RPMI8226 (cell line): ENCODE results near the gene LITAFD.
"Not testable (repeated sequence)": the region's sequence is repeated elsewhere in the genome, so short reads cannot be mapped to it uniquely, and the experiment has no call there.

Source experiments
- DNase-seq: peaks from one replicate; pipeline ENCODE4 v3.0.0-alpha.2; 2015

LITAFD gene

DNA sequence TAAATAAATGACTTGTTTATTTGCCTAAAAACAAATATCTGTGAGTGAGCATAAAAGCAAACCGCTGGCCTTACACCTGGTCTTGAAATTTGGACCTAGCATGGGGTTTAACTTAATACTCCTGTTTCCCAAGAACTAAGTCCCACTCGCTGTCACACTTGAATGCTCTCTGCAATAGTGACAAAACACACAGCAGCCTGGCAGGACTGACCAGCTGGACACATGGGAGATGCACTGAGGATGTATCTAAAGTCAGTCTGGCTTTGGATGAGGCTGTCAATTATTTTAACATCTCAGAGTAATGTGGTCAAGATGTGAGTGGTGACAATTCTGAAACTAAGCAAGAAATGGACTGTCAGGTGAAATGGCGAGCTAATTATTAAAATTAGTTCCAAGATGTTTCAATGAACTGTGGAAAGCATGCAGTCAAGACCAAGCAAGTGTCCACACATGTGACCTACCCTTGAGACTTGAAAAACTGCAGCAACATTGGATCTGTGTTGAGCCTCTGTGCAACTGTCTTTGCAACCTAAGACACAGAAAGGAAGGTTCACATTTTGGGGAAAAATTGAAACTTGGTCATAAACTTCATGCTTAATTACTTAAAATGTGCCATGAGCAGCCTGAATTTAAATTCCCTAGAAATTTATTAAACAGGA, 16.6 kb downstream of the LITAFD start:
- no peak for DNase-seq

- no peak for DNase-seq
Measured at GRCh38 chr16:8899709-8900317, 17.7 kb downstream of the LITAFD start.

DNA sequence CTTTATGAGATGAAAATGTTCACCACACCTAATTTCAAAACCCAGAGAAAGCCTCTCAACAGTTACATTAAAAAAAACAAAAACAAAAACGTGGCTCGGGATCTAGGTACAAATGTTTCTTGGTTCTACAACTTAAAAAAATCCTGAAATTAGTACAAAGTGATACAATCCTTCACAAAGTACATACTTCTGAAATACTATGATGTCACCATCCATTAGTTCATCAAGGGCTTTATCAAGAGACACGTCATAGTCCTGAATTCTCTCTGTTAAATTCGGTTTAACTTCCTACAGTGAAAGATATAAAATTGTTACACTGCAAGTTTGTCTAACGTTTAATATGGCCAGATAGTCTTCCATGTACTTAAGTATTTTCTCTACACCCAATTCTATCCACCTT, 18.2 kb downstream of the LITAFD start:
- no peak for DNase-seq

- DNase-seq: no peak
Measured at GRCh38 chr16:8901320-8901861, 19.2 kb downstream of the LITAFD start.

- DNase-seq: no peak
Measured at GRCh38 chr16:8903004-8903403, 20.9 kb downstream of the LITAFD start.

DNA sequence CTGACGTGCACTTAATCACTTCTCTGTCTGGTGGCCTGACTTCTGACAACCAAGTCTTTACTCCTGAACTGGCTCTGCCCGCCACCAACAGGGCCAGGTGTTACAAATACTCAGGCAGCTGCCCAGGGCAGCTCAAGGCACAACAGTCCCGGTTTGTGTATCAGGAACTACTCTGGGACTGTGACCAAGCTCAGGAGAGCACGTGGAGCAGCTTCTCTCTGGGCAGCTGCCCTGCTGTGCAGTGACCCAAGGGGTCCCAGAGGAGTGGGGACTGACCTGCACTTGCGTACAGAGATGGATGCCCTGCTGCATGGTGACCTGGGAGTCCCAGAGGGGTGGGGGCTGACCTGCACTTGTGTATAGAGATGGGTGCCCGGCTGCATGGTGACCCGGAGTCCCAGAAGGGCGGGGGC, 21.9 kb downstream of the LITAFD start:
- DNase-seq: no peak

DNA sequence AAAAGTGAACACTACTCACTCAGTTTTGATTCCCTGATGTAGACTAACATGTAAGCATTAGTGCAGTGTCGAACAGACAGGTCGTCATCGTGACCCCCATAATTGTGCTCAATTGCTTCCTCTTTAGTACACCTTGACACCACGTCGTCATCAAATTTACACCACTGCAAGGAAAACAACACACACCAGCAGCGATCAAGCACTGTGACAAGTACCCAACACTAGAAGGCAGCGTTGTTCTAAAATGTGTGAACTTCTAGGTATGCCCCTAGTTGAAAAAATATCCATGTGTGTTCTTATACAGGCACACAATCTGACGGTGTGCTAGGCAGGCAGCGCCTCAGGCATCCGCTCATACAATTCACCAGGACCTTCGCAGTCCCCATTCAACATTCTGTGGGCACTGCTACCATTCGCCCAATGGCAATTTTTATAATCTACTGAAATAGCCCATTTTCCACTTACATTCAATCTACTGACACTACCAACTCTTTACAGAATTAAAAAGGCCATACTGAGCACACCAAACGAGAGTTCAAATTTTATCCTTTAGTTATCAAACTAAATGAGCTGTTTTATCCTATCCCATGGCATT, 23.1 kb downstream of the LITAFD start:
- no peak for DNase-seq

- DNase-seq: no peak
Measured at GRCh38 chr16:8905795-8906591, 23.8 kb downstream of the LITAFD start.

GRCh38 chr16:8907096-8907495, 24.9 kb downstream of the LITAFD start:
- DNase-seq: no peak

DNA sequence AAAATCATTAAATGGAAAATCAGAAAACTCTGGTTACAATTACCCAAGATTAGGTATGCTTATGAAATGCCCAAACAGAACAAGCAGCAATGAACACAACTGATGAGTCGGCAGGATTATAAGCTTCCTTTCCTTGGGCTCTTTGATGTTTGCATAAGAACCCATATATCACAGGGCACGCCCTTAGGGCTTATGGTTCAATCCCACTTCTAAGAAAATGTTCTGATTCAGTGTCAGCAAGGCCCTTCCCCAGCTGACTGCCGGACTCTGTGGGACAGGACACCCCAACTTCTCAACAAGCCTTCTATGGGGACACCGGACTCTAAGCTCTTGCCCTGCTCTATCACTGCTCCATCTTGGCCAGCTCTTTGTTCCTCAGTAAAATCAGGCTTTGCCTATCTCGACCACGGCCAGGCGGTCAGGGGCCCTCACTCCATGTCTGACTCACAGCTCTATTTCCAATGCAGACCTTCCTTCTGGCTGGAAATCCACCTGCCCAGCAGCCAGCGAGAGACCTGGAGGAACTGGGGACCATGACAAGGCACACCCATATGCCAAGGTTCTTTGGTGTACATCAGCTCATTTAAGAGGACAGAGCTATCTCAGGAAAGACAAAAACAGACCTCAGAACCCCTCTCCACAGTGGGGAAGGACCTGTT, 26.8 kb downstream of the LITAFD start:
- DNase-seq: no peak

DNA sequence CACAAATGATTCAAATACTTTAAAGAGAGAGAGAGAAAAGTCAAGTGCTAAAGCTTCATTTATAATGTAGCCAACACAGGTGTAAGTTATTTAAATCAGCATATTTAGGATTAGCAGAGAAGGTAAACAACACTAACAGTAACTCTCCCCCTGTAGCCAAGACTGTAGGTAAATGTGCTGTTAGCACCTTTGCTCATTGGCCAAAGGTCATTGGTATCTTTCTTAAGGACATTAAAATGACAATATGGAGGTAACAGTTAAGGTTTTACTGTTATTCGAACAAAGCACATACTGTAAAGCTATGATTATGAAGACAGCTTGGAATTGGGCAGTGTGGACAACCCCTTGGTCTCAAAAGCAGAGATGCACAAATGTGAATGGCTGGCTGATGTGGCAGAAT, 28.7 kb downstream of the LITAFD start:
- DNase-seq: no peak

DNA sequence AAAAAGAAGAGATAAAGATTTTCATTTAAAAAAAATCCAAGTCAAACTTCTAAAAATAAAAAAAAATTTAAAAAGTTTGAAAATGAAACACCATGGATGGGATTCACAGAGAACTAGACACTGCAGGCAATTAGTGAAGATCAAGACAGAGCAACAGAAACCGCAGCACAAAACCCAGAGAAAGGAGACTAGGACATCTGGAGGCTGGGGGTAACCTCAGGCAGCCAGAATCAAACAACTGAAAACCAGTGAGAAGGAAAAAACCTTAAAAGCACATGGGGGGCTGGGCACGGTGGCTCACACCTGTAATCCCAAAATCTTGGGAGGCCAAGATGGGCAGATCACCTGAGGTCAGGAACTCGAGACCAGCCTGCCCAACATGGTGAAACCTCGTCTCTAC, 30.6 kb downstream of the LITAFD start:
- DNase-seq: no peak

DNA sequence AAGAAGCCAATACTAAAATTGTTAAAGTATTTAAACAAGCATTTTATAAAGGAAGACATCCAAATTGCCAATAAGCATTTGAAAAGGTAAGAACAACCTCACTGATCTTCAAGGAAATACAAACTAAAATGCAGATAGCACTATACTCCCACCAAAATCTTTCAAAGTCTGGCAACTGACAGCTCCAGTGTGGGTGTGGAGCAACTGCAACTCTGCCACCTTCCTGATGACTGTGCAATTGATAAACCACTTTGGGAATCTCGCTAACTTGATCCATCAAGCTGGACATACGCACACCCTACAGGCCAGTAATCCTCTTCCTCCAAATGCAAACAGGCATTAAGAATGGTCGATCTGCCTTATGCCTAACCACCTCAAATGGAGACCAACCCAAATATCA, 31.9 kb downstream of the LITAFD start:
- no peak for DNase-seq

DNA sequence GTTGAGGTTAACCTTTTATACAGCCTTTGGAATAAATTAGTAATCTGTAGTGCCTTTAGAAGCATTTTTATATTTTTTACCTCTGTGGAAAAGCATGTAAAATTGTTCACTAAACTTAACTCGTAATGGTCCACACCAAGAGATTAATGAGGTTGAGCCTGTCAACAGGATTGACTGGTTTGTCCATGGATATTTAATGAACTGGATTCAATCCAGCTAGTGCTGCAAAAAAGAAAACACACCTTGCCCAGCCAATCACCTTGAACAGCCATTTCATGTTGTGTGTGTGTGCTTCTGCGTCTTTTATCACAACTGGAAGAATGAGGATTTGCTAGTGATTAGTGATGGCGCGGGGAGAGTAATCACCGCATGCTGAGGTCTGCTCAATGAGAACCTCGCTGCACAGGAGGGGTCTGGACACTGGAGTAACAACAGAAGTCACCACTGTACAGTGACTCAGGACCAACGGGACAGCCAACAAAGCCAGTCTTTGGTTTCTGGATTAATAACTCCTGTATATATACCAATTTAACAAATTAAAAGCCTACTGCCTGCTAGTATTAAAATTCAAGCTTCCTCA, 33.7 kb downstream of the LITAFD start:
- DNase-seq: no peak

GRCh38 chr16:8916541-8917225, 34.5 kb downstream of the LITAFD start:
- no peak for DNase-seq

GRCh38 chr16:8917336-8917735, 35.2 kb downstream of the LITAFD start:
- DNase-seq: not testable (repeated sequence)

GRCh38 chr16:8919089-8919933, 37.2 kb downstream of the LITAFD start:
- no peak for DNase-seq

GRCh38 chr16:8919934-8920462, 37.8 kb downstream of the LITAFD start:
- no peak for DNase-seq

DNA sequence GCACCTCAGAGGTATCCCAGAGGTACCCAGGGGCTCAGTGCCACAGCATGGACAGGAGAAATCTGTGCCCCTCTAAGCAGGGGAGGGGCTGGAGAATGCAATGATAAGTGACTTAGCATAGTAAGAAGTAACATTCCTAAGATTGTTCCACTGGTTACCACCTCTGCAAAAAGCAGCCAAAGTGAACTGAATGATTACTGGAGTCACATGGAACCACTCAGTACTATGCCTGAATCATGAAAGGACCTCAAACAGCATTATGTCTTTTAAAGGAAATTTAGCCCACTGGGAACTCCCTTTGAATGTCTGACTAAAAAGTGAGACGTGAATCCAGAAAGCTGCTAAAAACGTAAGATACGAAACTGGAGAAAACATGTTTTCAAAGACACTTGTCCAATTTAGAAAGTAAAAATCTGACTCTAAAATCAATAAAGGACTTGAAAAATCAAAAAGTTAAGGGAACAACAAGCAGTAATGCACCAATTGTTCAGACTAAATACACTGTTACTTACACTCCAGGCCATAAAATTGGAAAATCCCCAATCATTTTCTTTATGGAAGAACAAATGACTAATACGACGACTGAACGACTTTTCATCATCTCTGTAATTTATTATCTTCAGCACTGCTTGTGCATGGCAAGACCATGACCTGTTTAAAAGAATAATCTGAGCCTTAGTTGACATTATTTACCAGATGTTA, 38.6 kb downstream of the LITAFD start:
- no peak for DNase-seq
